UCSD-AML1 (cell line): ENCODE data around the gene URM1.

Experiments
- DNase-seq: peaks from one replicate; lab custom pipeline; 2025; ENCODE audit not compliant: unreplicated experiment; lab: John Stamatoyannopoulos, UW

Gene URM1

DNA sequence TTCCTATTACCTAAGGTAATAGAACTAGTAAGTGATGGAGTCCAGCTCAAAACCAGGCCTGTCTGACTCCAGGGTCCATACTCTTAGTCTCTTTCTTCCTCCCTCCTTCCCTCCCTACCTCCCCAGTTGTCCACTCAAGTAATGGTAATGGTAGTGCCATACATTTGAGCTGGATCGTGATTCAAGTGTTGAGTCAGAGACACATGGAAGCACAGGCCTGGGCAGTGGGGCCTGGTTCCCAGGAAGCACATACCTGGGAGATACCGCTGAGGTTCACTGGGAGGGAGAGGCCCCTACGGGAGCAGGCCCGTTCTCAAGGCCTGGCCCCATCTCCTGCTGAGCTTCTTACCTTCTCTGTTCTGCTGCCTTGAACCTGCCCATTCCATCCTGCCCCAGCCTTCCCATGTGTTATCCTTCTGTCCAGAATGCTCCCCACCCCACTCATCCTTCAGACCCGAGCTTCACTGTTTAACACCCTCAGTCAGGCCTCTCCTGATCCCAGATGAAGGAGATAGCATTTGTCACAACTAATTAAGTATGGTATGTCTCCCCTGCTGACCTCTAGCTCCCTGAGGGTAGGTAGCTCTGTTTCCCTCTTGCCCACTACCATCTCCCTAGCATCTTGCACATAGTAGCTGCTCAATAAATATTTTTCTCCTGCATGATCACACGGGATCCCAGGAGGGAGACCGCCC, 13.8 kb downstream of the URM1 start:
- DNase-seq, result no peak

- DNase-seq, result no peak
These were observed 14.6 kb downstream of the URM1 start for GRCh38 chr9:128385496-128386460.

- DNase-seq, result no peak
These were observed 17.0 kb downstream of the URM1 start for GRCh38 chr9:128388150-128388549.

- DNase-seq, result no peak
These were observed 18.4 kb downstream of the URM1 start for GRCh38 chr9:128389395-128390149.

DNA sequence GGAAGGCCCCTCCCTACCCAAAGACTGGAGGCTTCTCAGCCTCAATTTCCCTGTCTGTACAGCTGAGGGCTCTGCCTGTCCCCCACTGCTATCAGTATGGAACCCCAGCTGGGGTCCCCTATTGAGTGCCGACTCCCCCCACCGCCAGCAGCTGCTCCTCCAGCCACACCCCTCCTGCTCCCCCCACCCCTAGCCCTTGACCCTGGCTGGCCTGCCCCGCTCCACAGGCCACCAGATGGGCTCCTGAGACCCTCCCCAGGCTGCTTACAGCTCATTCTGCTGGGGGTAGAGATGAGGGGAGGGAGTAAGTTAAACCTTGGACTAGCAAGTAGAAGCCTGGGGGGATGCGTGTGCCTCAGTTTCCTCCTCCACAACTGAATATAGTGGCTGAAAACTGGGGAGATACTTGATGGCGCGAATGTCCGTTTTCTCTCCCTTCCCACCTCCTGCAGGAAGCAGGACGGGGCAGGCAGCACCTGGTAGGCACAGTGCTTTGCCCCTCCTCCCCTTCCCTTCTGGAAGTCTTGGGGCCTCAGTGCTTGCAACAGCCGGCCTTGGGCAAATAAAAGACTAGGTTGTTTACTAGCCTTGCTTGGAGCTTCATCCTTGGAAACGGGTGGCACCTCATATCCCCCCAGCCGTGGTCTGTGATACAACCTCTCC, 19.1 kb downstream of the URM1 start:
- DNase-seq, result no peak

DNA sequence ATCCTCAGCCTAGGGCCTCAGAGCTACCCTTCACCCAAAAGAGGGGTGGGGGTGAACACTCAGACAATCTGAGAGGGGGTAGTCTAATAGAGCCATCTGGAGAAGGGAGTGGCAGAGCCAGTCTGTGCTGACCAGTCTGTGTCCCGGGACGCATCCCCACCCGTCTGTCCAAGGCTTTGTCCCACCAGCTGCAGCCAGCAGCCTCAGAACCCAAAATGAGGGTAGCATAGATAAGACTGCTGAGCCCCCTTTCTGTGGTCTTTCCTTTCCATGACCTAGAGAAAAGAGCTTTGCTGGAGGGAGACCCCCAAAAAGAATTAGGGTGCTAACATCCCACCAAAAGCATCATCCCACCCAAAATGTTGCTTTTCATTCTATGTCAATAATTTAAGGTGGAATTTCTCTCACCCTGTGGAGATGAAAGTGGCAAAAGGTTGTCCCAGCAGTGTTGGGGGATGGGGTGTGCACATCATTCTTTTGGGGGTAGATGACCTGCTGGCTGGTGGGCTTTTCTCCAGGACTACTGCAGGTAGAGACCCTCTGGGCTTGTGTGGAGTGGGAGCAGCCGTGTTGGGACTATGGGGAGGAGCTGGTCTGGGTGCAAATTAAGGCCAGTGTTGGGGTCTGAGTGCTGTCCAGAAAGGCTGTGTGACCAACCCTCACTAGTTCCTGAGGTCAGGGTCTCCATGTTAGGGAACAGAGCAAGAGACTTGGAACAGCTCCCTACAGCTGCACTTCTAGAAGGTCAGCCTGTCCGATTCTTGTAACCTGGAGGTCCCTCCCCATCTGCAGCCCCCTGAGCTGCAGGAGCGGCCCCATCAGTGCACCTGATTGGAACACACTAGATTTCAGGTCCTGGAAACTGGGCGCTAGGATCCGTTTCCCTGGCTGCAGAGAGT, 19.9 kb downstream of the URM1 start:
- no peak for DNase-seq

GRCh38 chr9:128391956-128392301, 20.8 kb downstream of the URM1 start:
- DNase-seq, result no peak

GRCh38 chr9:128392302-128393144, 21.3 kb downstream of the URM1 start:
- no peak for DNase-seq

DNA sequence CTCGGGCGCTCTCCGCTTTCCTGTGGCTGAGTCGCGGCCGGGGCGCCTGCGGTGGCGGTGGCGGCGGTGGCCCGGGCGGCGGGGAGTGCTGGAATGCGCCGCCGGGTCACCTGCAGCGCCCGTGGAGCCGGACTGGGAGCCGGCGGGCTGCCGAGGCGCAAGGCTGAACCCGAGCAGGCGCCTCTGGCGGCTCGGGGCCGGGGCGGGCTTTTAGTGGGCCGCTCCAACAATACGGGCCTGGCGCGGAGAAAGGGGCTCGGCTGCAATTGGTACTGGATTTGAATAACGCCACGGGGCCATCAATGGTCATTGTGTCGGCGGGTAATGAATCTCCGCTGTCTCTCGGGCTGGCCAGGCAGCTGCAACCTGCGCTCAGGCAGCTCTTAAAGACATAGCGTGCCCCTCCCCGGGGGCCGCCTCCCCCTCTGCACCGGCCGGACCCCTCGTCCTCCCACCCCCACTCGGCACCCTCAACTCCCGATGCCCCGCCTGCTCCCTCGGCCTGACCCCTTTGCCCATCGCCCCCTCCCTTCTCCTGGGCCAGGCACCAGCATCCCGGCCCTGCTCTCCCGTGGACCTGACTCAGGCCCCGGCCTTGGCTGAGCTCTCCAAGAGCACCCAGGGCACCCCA, 22.1 kb downstream of the URM1 start:
- DNase-seq, result no peak

- DNase-seq, result no peak
These were observed 22.8 kb downstream of the URM1 start for GRCh38 chr9:128393970-128394369.

- no peak for DNase-seq
These were observed 23.4 kb downstream of the URM1 start for GRCh38 chr9:128394379-128395168.

DNA sequence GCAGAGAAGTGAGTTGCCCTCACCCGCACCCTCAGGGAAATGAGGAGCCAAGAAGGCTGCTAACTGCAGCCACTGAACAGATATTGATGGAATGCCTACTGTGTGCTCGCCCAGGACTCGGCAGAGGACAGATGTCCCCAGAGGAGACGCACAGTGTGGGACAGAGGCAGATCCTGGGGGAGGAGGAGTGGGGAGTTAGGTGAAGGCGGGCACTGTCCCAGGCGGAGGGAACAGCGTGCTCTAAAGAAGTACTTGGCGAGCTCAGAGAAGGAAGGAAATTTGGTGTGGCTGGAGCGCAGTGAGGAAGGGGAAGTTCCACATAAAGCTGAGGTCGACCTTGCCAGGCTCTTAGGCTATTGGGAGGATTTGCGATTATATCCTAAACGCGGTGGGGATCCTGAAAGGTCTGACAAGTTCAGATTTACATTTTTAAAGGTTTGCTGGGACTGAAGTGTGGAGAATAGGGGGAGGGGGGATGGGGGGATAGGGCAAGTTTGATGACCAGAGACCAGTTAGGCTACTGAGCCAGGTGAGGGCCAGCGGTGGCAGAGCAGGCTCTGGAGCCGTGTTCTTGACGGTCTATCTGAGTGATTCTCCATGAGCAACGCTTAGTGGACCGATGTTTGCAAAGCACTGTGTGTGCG, 25.9 kb downstream of the URM1 start:
- DNase-seq, result peak; percentile 52

DNA sequence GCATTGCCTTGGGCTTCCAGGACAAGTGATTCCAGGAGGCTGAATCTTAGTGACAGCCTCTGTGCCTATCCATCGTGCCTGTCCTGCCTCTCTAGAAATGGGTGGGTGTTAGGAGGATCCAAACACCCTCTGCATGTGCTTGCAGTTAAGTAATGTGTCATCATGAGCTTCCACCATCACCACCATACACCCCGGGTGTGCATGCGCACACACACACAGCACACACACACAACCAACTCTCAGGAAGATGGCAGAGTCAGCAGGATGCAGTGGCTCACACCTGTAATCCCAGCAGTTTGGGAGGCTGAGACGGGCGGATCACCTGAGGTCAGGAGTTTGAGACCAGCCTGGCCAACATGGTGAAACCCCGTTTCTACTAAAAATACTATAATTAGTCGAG, 26.7 kb downstream of the URM1 start:
- no peak for DNase-seq

DNA sequence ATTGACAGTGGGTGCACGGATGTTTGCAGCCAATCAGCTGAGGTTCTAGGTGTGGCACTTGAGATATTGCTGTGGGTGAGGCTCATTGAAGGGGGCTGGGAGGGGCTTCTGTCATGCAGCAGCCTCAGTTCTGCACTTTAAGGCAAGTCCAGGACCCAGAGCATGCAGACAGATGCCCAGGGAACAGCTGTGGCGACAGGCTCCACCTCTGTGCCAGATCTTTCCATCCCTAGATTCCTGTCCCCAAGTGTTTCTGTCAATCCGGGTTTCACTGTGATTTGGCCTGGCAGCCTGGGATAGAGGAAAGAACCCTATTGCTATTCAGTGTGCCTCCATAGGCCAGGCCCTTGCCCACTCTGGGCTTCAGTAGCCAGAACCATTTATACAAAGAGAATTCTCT, 28.7 kb downstream of the URM1 start:
- no peak for DNase-seq

DNA sequence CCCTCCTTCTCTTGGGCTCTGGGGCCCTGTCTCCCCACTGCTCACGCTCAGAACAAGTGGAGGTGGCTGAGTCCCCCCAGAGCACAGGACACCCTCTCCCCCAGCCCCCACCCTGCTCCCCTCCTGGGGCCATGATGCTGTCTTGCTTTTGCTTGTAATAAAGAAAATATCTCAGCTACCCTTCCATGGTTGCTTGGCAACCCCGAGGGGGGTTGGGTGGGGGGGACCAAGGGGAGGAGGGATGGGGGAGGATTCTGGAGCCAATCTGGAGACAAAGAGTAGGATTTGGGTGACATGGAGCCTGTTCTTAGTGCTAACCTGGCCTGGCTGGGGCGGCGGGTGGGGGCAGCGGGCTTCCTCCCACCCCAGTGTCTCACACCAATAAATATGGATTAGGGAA, 33.4 kb downstream of the URM1 start:
- no peak for DNase-seq

DNA sequence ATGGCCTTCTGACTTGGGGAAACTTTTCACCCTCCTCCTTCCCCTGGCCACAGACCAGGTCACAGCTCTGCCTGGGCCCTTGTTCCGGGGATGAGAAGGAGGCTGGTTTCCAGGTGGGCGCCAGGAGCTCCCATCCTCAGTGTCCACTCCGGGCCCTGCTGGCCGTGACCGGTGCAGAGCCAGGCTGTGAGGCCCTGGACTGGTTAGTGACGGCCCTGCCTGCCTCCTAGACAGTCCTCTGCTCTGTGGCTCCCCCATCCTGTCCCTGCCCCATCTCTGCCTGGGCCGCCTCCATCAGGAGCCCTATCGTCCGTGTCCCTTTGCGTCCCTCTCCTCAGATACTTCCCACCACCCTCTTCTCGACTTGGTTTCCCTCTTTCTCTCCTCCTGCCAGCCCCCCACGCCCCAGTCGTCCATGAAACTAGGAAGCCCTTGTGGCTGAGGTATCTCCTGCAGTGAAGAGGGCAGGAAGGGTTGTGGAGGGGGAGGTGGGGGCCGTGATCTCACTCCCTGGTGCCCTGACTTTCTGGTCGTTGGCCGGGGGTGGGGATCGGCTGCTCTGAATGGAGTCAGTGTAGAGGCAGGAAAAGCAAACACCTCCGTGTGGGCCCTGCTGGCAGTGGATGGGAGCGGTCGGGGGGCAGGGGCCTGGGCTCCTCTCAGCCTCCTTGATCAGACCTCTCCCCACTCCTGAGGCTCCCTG, 34.1 kb downstream of the URM1 start:
- no peak for DNase-seq

- no peak for DNase-seq
These were observed 34.6 kb downstream of the URM1 start for GRCh38 chr9:128405780-128406171.
